Testis (tissue), 2 donors: Measurements from ENCODE around the gene ABAT.

Source experiments
- POLR2A ChIP-seq: fragments of 450-650 bp; IDR thresholded peaks from one replicate; pipeline ENCODE4 v1.6.1; 2017; ENCODE audit warnings: antibody characterized with exemption, mild to moderate bottlenecking, moderate library complexity
- TF ChIP-seq, protein P1 (sequence below), 3 experiments: fragments of 450-650 bp in 2 of 3; fragments of 200-600 bp in 1 of 3; sonication (generic) in 1 of 3; IDR thresholded peaks; one replicate each; pipeline ENCODE4 v1.5.1; 2016 to 2019; ENCODE audit warnings: antibody characterized with exemption in 3 of 3, mild to moderate bottlenecking in 2 of 3, moderate library complexity in 1 of 3

DNA sequence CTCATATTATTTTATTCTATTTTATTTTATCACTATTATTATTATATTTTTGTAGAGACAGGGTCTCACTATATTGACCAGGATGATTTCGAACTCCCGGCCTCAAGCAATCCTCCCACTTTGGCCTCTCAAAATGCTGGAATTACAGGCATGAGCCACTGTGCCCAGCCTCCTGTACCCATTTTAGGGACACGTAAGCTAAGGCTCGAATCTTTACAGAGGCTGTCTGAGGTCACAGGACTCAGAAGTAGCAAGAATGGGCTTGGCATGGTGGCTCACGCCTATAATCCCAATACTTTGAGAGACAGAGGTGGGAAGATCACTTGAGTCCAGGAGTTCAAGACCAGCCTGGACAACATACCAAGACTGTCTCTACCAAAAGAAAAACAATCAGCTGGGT, 12.7 kb upstream of the ABAT start:
- TF ChIP-seq, protein P1, sequence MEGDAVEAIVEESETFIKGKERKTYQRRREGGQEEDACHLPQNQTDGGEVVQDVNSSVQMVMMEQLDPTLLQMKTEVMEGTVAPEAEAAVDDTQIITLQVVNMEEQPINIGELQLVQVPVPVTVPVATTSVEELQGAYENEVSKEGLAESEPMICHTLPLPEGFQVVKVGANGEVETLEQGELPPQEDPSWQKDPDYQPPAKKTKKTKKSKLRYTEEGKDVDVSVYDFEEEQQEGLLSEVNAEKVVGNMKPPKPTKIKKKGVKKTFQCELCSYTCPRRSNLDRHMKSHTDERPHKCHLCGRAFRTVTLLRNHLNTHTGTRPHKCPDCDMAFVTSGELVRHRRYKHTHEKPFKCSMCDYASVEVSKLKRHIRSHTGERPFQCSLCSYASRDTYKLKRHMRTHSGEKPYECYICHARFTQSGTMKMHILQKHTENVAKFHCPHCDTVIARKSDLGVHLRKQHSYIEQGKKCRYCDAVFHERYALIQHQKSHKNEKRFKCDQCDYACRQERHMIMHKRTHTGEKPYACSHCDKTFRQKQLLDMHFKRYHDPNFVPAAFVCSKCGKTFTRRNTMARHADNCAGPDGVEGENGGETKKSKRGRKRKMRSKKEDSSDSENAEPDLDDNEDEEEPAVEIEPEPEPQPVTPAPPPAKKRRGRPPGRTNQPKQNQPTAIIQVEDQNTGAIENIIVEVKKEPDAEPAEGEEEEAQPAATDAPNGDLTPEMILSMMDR (IDR thresholded peaks at IDR 0.05) = no peak
- TF ChIP-seq POLR2A = no peak
